Skeletal muscle tissue (tissue), 4 donors: ENCODE measurements around the gene SPAG9. TPM values are rescaled to one million over a fixed set of nuclear protein-coding genes. Genes with fewer than 3 reads are reported as not detected.

Source experiments
- H3K27ac ChIP-seq: one replicate; pipeline ENCODE4 v1.7.0; 2013; ENCODE audit warnings: mild to moderate bottlenecking, low read depth, low read length, inconsistent platforms
- H3K27me3 ChIP-seq, 3 donors: one replicate each; pipeline ENCODE4 v1.7.0; 2013; ENCODE audit warnings: low read length in 3 of 3; ENCODE audit not compliant: control insufficient read depth in 3 of 3, insufficient read depth in 3 of 3
- H3K36me3 ChIP-seq, 3 donors: one replicate each; pipeline ENCODE4 v1.7.0; 2013; ENCODE audit warnings: low read length in 3 of 3; ENCODE audit not compliant: control insufficient read depth in 3 of 3, insufficient read depth in 3 of 3
- H3K4me1 ChIP-seq, 3 donors: one replicate each; pipeline ENCODE4 v1.7.0; 2013; ENCODE audit warnings: low read length in 3 of 3, mild to moderate bottlenecking in 3 of 3; ENCODE audit not compliant: control insufficient read depth in 3 of 3, insufficient read depth in 3 of 3
- H3K4me3 ChIP-seq, 3 donors: one replicate each; pipeline ENCODE4 v1.7.0; 2013; ENCODE audit warnings: low read length in 3 of 3
- H3K9ac ChIP-seq, 3 donors: one replicate each; pipeline ENCODE4 v1.7.0; 2013; ENCODE audit warnings: low read length in 3 of 3, mild to moderate bottlenecking in 3 of 3, moderate library complexity in 2 of 3, low read depth in 1 of 3
- H3K9me3 ChIP-seq, 3 donors: one replicate each; pipeline ENCODE4 v1.7.0; 2013; ENCODE audit warnings: low read length in 3 of 3; ENCODE audit not compliant: control insufficient read depth in 3 of 3
- total RNA-seq: library from RNA; depleted of rRNA; stranded (reverse); fragments of >200 nt; gene quantifications from one replicate; pipeline ENCODE4 v1.2.3, GENCODE V29; 2014
- donor health status: Osteomylitis.

Gene SPAG9
- total RNA-seq, 1 donor from 2014 or later, result 92.9 TPM

- Histone ChIP-seq H3K9me3 (no peaks in the 10 kb centered on the region), H3K27me3 (no peaks in the 10 kb centered on the region), H3K9ac (peak overlapping the region in 1 of 3 donors; percentile 54), H3K4me3 (no peak overlapping the region), H3K36me3 (no peaks in the 10 kb centered on the region), H3K4me1 (peaks cover 82 to 93% (median 88%) of the 10 kb centered on the region in 3 donors), H3K27ac (peak overlapping the region; percentile 95)
Measured at GRCh38 chr17:50952013-50952412, 168.7 kb downstream of the SPAG9 start.

GRCh38 chr17:50949989-50950877 lies 170.4 kb downstream of the SPAG9 start:
- H3K36me3 ChIP-seq, result no peaks in the 10 kb centered on the region
- H3K27ac ChIP-seq, result peak overlapping the region; percentile 99
- no peaks in the 10 kb centered on the region for H3K9me3 ChIP-seq
- H3K4me1 ChIP-seq, result peaks cover 79 to 90% (median 83%) of the 10 kb centered on the region in 3 donors
- H3K4me3 ChIP-seq, result peak overlapping the region; percentile 39 to 70 (median 62)
- no peaks in the 10 kb centered on the region for H3K27me3 ChIP-seq
- peak overlapping the region; percentile 84 to 95 (median 89) for H3K9ac ChIP-seq

- Histone ChIP-seq H3K9ac (peak overlapping the region; percentile 84 to 95 (median 89)), H3K4me3 (peak overlapping the region in 2 of 3 donors; percentile 2 to 70)
Measured at GRCh38 chr17:50949128-50949988, 171.3 kb downstream of the SPAG9 start.

GRCh38 chr17:50948711-50949110 lies 172.0 kb downstream of the SPAG9 start:
- peaks cover 75 to 86% (median 79%) of the 10 kb centered on the region in 3 donors for H3K4me1 ChIP-seq
- H3K9ac ChIP-seq, result peak overlapping the region; percentile 84 to 95 (median 89)
- H3K36me3 ChIP-seq, result no peaks in the 10 kb centered on the region
- H3K4me3 ChIP-seq, result no peak overlapping the region
- no peaks in the 10 kb centered on the region for H3K27me3 ChIP-seq
- H3K9me3 ChIP-seq, result no peaks in the 10 kb centered on the region
- H3K27ac ChIP-seq, result peak overlapping the region; percentile 99

More at GRCh38 chr17:50949128-50949988, 171.3 kb downstream of the SPAG9 start:
- peak overlapping the region; percentile 99 for H3K27ac ChIP-seq
- H3K36me3 ChIP-seq, result no peaks in the 10 kb centered on the region
- H3K9me3 ChIP-seq, result no peaks in the 10 kb centered on the region
- H3K27me3 ChIP-seq, result no peaks in the 10 kb centered on the region
- H3K4me1 ChIP-seq, result peaks cover 75 to 87% (median 79%) of the 10 kb centered on the region in 3 donors

GRCh38 chr17:50947782-50948543 lies 172.7 kb downstream of the SPAG9 start:
- Histone ChIP-seq H3K27me3 (no peaks in the 10 kb centered on the region), H3K9ac (peak overlapping the region; percentile 84 to 95 (median 89)), H3K4me1 (peaks cover 76 to 86% (median 80%) of the 10 kb centered on the region in 3 donors), H3K9me3 (no peaks in the 10 kb centered on the region), H3K27ac (peak overlapping the region; percentile 99), H3K4me3 (peak overlapping the region in 1 of 3 donors; percentile 30), H3K36me3 (no peaks in the 10 kb centered on the region)

- no peaks in the 10 kb centered on the region for H3K36me3 ChIP-seq
- H3K4me1 ChIP-seq, result peaks cover 78 to 88% (median 85%) of the 10 kb centered on the region in 3 donors
- H3K27ac ChIP-seq, result peak overlapping the region; percentile 99
- no peaks in the 10 kb centered on the region for H3K9me3 ChIP-seq
- H3K4me3 ChIP-seq, result no peak overlapping the region
- H3K9ac ChIP-seq, result peak overlapping the region in 2 of 3 donors; percentile 47 to 64
- H3K27me3 ChIP-seq, result no peaks in the 10 kb centered on the region
Measured at GRCh38 chr17:50946891-50947781, 173.5 kb downstream of the SPAG9 start.

- H3K9me3 ChIP-seq, result no peaks in the 10 kb centered on the region
- peaks cover 71 to 86% (median 81%) of the 10 kb centered on the region in 3 donors for H3K4me1 ChIP-seq
- H3K27ac ChIP-seq, result peak overlapping the region; percentile 99
- H3K4me3 ChIP-seq, result peak overlapping the region; percentile 3 to 45 (median 23)
- no peaks in the 10 kb centered on the region for H3K36me3 ChIP-seq
- peak overlapping the region; percentile 43 to 74 (median 64) for H3K9ac ChIP-seq
- H3K27me3 ChIP-seq, result no peaks in the 10 kb centered on the region
Measured at GRCh38 chr17:50946223-50946890, 174.3 kb downstream of the SPAG9 start.

- Histone ChIP-seq H3K9ac (peak overlapping the region in 2 of 3 donors; percentile 64 to 74), H3K27ac (peak overlapping the region; percentile 99), H3K36me3 (no peaks in the 10 kb centered on the region), H3K4me1 (peaks cover 68 to 82% (median 79%) of the 10 kb centered on the region in 3 donors), H3K27me3 (no peaks in the 10 kb centered on the region), H3K4me3 (no peak overlapping the region), H3K9me3 (no peaks in the 10 kb centered on the region)
Measured at GRCh38 chr17:50945779-50946222, 174.9 kb downstream of the SPAG9 start.
